Measurements from ENCODE around the gene KLHL29.

The KLHL29 gene

GRCh38 chr2:23639406-23639982, 254.5 kb downstream of the KLHL29 start:
- DNase-seq, result no peak

DNA sequence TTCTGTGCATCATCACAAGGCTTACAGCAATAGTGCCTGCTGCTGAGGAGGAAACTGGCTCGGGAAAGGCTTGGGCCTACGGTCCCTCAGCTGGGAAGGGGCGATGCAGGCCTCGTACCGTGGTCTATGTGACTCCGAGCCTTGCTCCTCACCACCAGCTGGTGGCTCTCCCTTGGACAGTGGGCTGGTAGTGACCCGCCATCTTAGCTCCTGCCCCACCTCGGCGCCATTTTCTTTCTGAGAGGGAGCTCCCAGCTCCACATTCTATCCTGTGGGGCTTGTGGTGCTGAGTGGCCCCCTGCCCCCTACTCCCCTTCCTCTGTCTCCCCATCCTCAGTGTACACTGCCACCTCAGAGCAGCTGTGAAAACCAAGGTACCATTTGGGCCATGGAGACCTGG, 255.7 kb downstream of the KLHL29 start:
- no peak for DNase-seq

- DNase-seq, result no peak
Measured at GRCh38 chr2:23642516-23642915, 257.5 kb downstream of the KLHL29 start.

GRCh38 chr2:23645230-23645808, 260.3 kb downstream of the KLHL29 start:
- no peak for DNase-seq

GRCh38 chr2:23647563-23647962, 262.6 kb downstream of the KLHL29 start:
- no peak for DNase-seq

- DNase-seq, result no peak
Measured at GRCh38 chr2:23649303-23649702, 264.3 kb downstream of the KLHL29 start.

- peak in 2 of 4 experiments; percentile 14 to 15 for DNase-seq
Measured at GRCh38 chr2:23649819-23650218, 264.8 kb downstream of the KLHL29 start.

DNA sequence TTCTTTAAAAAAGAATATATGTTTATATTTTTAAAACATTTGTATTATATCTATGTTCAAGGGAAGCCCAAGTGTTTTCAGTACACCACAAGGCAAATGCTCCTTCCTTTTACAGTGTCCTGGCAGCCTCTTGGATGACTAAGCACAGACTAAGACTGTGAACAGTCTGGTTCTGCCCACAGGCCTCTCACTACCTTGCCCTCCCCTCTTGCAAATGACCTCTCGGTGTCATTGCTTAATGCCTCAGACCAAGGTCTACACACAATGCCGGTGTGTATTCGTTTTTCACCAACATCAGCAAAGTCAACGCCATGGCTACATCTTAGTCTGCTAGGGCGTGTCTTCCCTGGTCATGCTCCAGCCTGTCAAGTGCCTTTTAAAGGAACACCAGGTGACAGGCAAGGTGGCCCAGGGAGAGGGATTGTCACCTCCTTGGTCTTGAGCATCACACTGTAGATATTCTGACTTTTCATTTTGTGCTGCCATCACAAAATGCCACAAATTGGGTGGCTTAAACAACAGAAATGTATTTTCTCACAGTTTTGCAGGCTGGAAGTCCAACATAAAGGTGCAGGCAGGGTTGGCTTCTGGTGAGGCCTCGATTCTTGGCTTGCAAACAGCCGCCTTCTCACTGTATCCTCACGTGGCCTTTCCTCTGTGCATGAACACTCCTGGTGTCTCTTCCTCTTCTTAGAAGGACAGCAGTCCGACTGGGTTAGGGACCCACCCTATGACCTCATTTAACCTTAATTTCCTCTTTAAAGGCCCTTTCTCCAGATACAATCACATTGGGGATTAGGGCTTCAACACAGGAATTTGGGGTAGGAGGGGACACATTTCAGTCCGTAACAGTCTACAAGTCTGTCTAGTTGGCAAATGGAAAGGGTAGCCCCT, 266.5 kb downstream of the KLHL29 start:
- peak; percentile 33 to 58 (median 51) for DNase-seq

DNA sequence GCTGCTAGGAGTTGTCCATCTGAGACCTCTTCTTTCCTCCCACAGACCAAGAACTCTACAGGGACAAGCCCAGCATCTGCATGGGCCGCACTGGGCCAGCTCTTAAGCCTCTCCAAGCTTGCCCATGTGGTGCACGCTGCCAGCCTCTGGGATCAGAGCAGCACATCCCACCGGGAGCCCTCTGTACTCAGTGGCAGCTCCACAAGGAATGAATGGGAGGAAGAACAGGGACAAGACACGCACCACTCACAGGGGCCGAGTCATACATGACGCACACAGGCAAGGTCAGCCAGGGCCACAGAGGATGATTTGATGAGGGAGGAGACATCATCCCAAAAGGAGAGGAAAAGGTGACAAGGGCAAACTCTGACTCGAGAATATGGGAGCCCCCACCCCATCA, 268.3 kb downstream of the KLHL29 start:
- no peak for DNase-seq

GRCh38 chr2:23654756-23655155, 269.8 kb downstream of the KLHL29 start:
- DNase-seq, result no peak

DNA sequence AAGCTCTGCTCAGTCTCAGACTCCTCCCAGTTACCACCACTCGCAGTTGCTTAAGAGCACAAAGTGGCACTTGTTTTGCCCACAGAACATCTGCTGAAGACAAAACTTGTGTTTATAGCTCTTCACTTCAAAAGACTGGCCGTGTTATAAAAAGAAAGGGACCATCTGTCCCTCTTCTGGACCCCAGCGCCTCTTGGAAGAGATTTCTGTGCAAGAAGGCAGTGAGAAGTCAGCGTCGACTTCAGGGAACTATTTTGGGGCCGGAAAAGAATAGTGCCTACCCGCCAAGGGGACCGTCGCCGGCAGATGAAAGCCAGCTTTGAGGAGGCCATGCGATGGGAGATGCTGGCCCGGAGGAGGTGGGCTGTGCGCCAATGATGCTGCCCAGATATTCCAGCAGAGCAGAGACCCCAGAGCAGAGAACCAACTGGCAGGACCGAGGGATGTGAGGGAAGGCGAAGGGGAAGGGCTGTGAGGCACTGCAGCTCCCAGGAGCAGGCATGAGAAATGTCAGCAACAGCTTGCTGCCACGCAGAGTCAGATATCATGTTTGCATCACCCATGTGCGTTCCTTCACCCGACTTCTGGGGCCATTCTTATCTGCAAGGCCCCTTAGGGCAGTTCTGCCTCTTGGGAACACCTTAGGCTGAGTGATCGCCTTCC, 271.1 kb downstream of the KLHL29 start:
- DNase-seq, result no peak

GRCh38 chr2:23656597-23656973, 271.6 kb downstream of the KLHL29 start:
- DNase-seq, result no peak

GRCh38 chr2:23657371-23657770, 272.4 kb downstream of the KLHL29 start:
- no peak for DNase-seq

- DNase-seq, result no peak
Measured at GRCh38 chr2:23657934-23658333, 273.0 kb downstream of the KLHL29 start.

- DNase-seq, result peak; percentile 77 to 87 (median 84)
Measured at GRCh38 chr2:23658466-23658942, 273.5 kb downstream of the KLHL29 start.

DNA sequence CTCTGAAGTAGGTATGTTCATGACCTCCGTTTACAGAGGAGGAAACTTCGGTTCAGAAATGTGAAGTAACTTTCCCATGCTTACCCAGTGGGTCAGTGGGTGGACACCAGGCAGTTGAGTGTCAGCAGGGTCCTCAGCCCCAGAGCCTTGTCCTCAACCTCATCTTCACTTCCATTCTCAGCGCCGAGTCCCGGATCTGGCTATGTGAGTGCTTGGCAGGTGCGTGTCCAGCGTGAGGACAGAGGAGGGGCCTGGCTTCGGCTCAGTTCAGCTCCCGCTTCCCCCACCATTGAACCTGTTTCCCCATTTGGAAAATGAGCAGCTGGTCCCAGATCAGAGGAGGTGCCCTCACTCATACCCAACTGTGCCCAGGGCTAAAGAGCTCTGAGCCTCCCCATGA, 274.3 kb downstream of the KLHL29 start:
- no peak for DNase-seq

GRCh38 chr2:23659773-23660172, 274.8 kb downstream of the KLHL29 start:
- DNase-seq, result no peak

GRCh38 chr2:23660237-23660636, 275.3 kb downstream of the KLHL29 start:
- DNase-seq, result no peak

DNA sequence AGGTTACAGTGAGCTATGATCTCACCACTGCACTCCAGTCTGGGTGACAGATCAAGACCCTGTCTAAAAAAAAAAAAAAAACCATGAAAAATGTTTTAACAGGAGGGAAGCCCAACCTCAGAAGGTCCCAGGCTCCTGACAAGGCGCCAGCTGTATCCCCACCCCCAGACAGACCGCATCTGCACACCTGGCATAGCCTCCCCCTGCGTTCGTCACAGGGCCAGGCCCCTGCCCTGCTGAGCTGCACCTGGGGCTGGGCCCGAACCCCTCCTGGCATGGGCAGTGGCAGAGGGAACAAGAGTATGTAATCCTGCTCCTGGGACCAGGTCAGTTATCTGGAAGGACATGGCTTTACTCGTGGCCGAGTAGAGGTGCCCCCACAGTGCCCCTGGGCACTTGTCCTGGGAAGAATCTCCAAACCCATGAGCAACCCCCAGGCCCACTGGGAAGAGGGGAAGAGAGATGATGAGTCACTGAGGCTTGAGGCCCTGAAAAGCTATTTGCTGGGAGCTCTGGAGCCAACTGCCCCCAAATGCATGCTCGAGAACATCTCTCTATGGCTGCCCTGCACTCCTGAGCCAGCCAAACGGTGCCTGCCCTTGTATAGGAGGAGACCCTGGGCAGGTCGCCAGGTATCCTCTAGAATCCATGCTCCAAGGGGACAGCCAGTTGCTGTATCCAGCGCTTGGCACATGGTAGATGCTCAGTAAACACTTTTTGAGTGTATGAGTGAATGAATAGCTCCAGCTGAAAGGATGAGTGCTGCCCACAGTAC, 276.5 kb downstream of the KLHL29 start:
- peak in 1 of 4 experiments; percentile 14 for DNase-seq

GRCh38 chr2:23662466-23662865, 277.5 kb downstream of the KLHL29 start:
- no peak for DNase-seq

DNA sequence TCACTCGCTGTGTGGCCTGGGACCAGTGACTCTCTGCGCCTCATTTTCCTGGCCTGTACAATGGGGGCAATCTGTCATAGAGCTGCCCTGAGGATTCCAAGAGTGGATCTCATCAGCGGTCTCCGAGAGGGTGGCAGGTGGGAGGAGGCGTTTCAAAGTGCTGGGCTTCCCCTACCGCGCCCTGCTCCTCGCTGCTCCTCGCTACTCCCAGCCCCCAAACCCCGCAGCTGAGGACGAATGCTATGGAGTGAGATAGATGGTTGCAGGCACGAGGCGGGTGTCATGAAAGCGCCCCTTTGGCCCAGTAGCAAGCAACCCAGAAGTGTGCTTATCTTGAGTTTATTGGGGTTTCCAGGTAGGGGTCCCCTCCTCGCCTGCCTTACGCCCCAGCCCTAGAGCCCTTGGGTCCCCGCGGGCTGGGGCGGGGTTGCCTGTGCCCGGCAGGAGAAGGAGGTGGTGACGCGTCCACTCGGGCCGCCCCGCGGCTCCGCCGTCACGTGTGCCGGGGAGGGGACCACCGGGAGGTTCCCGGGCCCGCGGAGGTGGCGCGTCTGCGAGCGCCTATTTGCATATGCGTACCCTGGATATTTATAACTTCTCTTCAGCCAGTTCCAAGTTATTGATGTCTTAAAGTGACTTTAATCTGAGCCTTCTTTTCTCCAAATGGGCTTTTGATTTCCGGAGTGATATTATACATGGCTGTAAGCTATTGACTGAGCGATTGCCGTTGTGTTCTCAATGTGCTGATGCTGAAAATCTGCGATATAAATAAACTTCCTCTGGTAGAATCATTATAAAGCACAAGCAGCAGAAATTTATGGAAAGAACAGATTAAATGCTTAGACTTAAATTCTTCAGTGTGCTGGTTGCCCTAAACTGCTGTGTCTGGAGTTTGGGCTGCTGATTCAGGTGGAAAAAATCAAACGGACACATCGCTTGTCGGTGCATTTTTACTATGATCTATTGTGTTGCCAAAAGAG, 278.3 kb downstream of the KLHL29 start:
- DNase-seq, result no peak

Measured in suppressor macrophage (primary cell).